ENCODE results near the gene CCBE1. TPM values are rescaled to one million over a fixed set of nuclear protein-coding genes. Genes with fewer than 3 reads are reported as not detected.

The CCBE1 gene
- total and polyA plus RNA-seq, 2 of the 4 experiments (the other 2 are of a cell fraction), result 64.8 to 148 TPM

- POLR2A ChIA-PET (ENCODE audit: unreplicated experiment), result interaction anchor here (0.9 kb wide), 1 partner anchor 12 kb away, joined by 4 read pairs; no protein-coding TSS in a partner anchor
- DNase-seq (peak; percentile 92), ATAC-seq (ENCODE audit: low read depth) (peak; percentile 75)
- Histone ChIP-seq H3K4me1 (ENCODE audit: control insufficient read depth, insufficient read depth, low read length) (peaks cover 18% of the 10 kb centered on the region), H2AK5ac (ENCODE audit: low read depth, low read length) (peak overlapping the region; percentile 5; the same call in 1 of the 2 replicates), H2BK20ac (ENCODE audit: low read depth, low read length) (peak overlapping the region; percentile 44; the same call in 1 of the 2 replicates), H3K79me1 (ENCODE audit: low read depth in 1 of 2, low read length in 2 of 2) (peaks cover 24 to 27% of the 10 kb centered on the region in 2 experiments), H2AK9ac (replicated peaks; ENCODE audit: low read depth, low read length, poor library complexity) (no peak overlapping the region), H3K27me3 (ENCODE audit: control insufficient read depth, insufficient read depth, low read length) (no peaks in the 10 kb centered on the region), H4K5ac (ENCODE audit: low read depth, low read length) (no peak overlapping the region; the same call in 1 of the 2 replicates), H3K4me2 (ENCODE audit: low read depth, low read length) (peak overlapping the region; percentile 73), H3K23ac (ENCODE audit: low read depth, low read length) (no peak overlapping the region), H3K9ac (ENCODE audit: low read depth, low read length) (no peak overlapping the region), H4K20me1 (ENCODE audit: insufficient read depth, low read length) (peaks cover 47% of the 10 kb centered on the region), H3K14ac (replicated peaks; ENCODE audit: low read depth, low read length) (no peak overlapping the region), H3K36me3 (ENCODE audit: control insufficient read depth, insufficient read depth, low read length) (no peaks in the 10 kb centered on the region), H3K9me1 (ENCODE audit: insufficient read depth, low read length) (peaks cover 15% of the 10 kb centered on the region), H3K4ac (ENCODE audit: low read depth, low read length) (no peak overlapping the region), H2BK15ac (ENCODE audit: low read depth, low read length) (no peak overlapping the region), H3K9me3 (ENCODE audit: control insufficient read depth, insufficient read depth, low read length) (peaks cover 2% of the 10 kb centered on the region; the same call in 1 of the 2 replicates), H4K91ac (ENCODE audit: insufficient read depth, low read depth, low read length) (no peak overlapping the region), H4K8ac (ENCODE audit: low read depth in 2 of 2, low read length in 2 of 2) (no peak overlapping the region), H3K27ac (ENCODE audit: insufficient read depth, low read length) (peak overlapping the region; percentile 71; the same call in 1 of the 2 replicates), H3K56ac (ENCODE audit: extremely low read depth, insufficient read depth, low read length) (no peak overlapping the region), H2BK5ac (ENCODE audit: low read depth, low read length, poor library complexity, severe bottlenecking) (no peak overlapping the region), H2BK120ac (ENCODE audit: low read depth, low read length) (no peak overlapping the region), H2AFZ (replicated peaks; ENCODE audit: low read length, poor library complexity) (no peak overlapping the region), H3K4me3 (ENCODE audit: insufficient read depth, low read depth, low read length) (no peak overlapping the region), H3K18ac (ENCODE audit: low read depth, low read length) (no peak overlapping the region; the same call in 1 of the 2 replicates)
- dilution Hi-C loops (cut with HindIII; ENCODE audit: low sequenced_read_pairs, unreplicated experiment) (no loop called here), intact Hi-C loops (cut with micrococcal nuclease) (loop anchor here (1.0 kb wide), 1 partner anchor 307 kb away; no protein-coding TSS in a partner anchor), in situ Hi-C loops (cut with MboI; ENCODE audit: low sequenced_read_pairs) (no loop called here)
- WGBS, 2 experiments (ENCODE audit: extremely low coverage in 2 of 2, insufficient read length in 1 of 2), result 10% methylated on average over 3 of the region's 6 CpGs; no CpG with 5 or more reads in 1 of the 2 experiments
- TF ChIP-seq MXI1 (IDR thresholded peaks at IDR 0.05; ENCODE audit: borderline replicate concordance, low read depth, low read length) (peak; percentile 64; the same call in 1 of the 2 replicates), RFX5 (IDR thresholded peaks at IDR 0.05; ENCODE audit: low read depth, low read length) (no peak), FOS (IDR thresholded peaks at IDR 0.05; ENCODE audit: low read depth, low read length) (peak; percentile 96), SMC3 (IDR thresholded peaks at IDR 0.05; ENCODE audit: low read depth, low read length) (0 out of 2 replicates have a peak, but pooled peaks have one; percentile 18), MAFK (IDR thresholded peaks at IDR 0.05; ENCODE audit: low read depth, low read length) (peak; percentile 21; the same call in 1 of the 2 replicates), CEBPB (IDR thresholded peaks at IDR 0.05; ENCODE audit: low read depth, low read length) (peak; percentile 90), RCOR1 (IDR thresholded peaks at IDR 0.05; ENCODE audit: insufficient replicate concordance, low read length) (peak; percentile 24), CHD1 (IDR thresholded peaks at IDR 0.05; ENCODE audit: low read depth, low read length) (no peak), USF2 (IDR thresholded peaks at IDR 0.05; ENCODE audit: low read depth, low read length) (peak; percentile 39; the same call in 1 of the 2 replicates), MAZ (IDR thresholded peaks at IDR 0.05; ENCODE audit: borderline replicate concordance, low read depth, low read length) (peak; percentile 38; the same call in 1 of the 2 replicates), POLR2A (IDR thresholded peaks at IDR 0.05; ENCODE audit: low read depth, low read length) (no peak), NFE2L2 (IDR thresholded peaks at IDR 0.05; ENCODE audit: low read depth, low read length) (no peak), BHLHE40 (IDR thresholded peaks at IDR 0.05; ENCODE audit: low read depth, low read length) (peak; percentile 79), RAD21 (IDR thresholded peaks at IDR 0.05; ENCODE audit: low read length) (no peak)
- TF ChIP-seq, protein P1, sequence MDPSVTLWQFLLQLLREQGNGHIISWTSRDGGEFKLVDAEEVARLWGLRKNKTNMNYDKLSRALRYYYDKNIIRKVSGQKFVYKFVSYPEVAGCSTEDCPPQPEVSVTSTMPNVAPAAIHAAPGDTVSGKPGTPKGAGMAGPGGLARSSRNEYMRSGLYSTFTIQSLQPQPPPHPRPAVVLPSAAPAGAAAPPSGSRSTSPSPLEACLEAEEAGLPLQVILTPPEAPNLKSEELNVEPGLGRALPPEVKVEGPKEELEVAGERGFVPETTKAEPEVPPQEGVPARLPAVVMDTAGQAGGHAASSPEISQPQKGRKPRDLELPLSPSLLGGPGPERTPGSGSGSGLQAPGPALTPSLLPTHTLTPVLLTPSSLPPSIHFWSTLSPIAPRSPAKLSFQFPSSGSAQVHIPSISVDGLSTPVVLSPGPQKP (IDR thresholded peaks at IDR 0.05; ENCODE audit: borderline replicate concordance, low read depth, low read length), result no peak
- no TSS peak for BruUV-seq (replicated peaks)
- CTCF ChIA-PET, result interaction anchor here (0.9 kb wide), 1 partner anchor 209 kb away, joined by 7 read pairs; no protein-coding TSS in a partner anchor
Observed at GRCh38 chr18:59516356-59517155, 180.7 kb downstream of the CCBE1 start.

Data from IMR-90 (cell line).